GM19193 (cell line): Measurements from ENCODE around the gene BST1.

Experiments
- POLR2A ChIP-seq: IDR thresholded peaks from 4 replicates; pipeline ENCODE4 v1.6.1; 2011; ENCODE audit not compliant: insufficient read depth, insufficient read length; ENCODE audit errors: extremely low read depth

The BST1 gene

DNA sequence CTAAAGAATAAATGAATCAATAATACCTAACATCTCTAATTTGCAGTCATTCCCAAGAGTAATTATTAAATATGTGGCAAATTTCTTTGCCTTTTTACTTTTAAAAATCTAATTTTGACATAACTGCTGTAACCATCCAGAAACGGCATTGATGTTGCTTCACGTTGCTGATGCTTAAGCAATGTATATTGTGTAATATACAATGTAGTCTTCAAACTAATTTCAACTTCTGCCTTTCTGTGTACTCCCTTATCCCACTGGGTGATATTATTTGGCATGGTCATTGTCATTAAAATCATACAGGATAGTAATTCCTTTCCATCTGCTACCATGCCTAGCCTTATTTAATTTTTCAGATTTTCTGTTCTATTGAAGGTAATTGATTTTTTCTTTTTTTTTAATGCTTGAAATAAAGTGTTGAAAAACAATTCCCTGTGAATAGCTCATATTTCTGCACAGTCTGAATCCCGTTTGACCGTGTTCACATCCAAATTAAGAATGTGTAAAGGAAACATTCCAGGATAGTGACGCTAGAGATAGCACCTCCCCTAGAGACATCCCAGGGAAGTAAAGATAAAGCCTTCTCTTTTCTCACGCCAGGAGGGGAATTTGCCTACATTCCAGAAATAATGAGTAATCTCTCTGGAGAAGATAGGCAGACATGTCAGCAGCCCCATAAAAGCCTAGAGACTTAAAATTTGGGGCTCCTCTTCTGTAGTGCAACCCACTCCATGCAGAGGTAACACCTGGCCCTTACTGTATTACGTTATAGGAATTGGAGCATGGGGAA, 12.7 kb upstream of the BST1 start:
- no peak for TF ChIP-seq POLR2A

DNA sequence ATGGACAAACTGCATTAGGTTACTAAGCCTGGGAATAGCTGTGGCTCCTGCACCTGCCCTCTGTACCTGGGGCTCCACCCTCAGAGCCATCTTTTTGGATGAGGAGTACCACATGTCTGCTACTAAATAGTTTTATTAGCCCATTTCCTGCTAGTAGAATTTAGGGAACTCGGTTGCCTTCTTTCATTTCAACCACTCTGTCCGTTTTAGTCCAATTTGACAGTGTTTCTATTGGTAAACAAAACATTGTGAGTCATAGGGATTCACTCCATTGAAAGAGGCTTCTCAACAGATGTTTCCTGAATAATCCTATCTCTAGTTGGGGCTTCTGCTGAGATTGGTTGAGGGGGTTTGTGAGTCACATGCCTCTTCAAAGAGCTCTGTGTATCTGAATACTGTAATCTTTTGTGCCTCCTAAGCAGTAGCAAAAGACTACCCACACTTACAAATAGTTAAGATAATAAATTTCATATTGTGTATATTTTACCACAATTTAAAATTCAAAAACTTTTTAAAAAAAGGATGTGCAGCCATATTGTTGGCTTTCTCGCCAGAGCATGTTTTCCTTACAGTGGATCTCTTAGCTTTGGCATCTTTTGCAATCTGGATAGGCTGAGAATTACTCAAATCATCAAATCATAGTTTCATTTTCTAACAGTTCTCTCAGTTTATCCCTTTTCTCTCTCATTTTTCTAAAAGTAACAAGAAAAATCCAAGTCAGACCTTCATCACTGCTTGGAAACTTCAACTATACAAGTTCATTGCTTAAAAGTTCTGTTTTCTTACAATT, 11.3 kb upstream of the BST1 start:
- TF ChIP-seq POLR2A = no peak

GRCh38 chr4:15692602-15693001, 10.3 kb upstream of the BST1 start:
- no peak for TF ChIP-seq POLR2A

DNA sequence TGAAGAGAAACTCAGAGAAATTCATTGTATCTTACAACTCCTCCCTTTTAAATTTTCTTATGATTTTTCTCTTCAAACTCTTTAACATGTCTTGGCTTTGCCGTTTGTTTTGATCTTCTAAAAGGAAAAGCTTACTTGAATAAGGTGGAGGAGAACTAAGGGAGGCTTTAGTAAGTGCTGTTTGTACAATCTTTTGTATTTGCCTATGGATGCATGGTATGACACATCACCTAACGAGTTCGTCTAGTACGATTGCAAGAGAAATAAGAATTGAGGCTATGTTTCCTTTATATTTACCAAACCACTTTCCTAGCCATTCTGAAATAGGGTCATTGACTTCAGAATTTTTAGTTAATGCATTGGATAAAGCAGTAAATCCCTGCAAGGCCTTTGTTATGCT, 8.4 kb upstream of the BST1 start:
- TF ChIP-seq POLR2A = no peak

GRCh38 chr4:15695240-15695699, 7.6 kb upstream of the BST1 start:
- TF ChIP-seq POLR2A = no peak

GRCh38 chr4:15695729-15696128, 7.1 kb upstream of the BST1 start:
- TF ChIP-seq POLR2A = no peak

DNA sequence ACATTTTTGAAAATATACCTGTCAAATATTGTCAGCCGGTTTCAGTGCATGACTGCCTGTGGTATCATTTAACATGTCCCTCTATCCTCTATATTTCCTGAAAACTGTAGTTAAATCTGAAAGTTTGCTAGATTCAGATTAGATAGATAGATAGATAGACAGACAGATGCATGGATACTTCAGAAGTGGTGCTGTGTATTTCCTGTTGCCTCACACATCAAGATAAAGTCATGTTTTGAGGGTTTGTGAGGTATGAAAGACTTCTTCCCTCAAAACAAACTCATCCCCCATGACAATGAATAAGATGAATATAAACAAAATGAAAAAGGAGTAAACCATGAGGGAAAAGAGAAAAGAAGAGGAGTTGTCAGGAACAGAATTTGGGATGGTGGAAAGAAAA, 6.0 kb upstream of the BST1 start:
- TF ChIP-seq POLR2A = no peak

GRCh38 chr4:15703439-15703838, 574 bp downstream of the BST1 start:
- no peak for TF ChIP-seq POLR2A

DNA sequence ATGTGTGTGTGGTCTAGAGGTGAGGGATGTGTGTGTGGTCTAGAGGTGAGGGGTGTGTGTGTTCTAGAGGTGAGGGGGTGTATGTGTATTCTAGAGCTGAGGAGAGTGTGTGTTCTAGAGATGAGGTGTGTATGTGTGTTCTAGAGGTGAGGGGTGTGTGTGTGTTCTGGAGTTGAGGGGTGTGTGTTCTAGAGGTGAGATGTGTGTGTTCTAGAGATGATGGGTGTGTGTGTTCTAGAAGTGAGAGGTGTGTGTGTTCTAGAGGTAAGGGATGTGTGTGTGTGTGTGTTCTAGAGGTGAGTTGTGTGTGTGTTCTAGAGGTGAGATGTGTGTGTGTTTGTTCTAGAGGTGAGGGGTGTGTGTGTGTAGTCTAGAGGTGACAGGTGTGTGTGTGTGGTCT, 1.3 kb downstream of the BST1 start:
- TF ChIP-seq POLR2A = no peak

DNA sequence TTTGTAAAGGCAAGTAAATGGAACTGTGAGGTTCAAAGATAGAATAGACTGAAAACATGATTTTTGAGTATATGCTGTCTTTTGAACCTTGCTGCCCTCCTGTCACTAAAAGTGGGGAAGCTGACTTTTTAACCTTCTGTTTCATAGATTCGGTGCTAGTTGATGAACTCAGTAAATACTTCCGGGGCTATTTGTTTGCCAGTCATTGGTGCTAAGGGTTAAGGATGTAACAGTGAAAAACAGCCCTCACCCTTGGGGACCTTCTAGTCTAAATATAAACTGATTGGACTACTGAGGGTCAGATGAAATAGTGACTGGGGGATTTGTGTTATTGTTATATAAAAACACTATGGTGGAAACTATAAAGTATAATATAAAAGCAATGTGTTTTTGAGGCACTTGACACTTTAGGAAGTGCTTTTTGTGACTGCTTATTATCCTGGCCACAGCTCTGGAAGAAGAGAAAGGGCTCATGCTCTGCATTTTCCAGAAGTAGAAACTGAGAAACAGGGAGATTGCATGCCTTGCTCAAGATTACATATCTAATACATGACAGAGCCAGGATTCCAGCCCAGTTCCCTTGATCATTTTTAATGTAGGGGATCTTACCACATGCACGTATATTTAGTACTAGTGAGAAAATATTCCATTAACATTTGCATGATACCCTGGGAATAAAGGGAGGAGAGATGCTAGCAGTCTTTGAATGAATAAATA, 3.9 kb downstream of the BST1 start:
- TF ChIP-seq POLR2A = no peak

DNA sequence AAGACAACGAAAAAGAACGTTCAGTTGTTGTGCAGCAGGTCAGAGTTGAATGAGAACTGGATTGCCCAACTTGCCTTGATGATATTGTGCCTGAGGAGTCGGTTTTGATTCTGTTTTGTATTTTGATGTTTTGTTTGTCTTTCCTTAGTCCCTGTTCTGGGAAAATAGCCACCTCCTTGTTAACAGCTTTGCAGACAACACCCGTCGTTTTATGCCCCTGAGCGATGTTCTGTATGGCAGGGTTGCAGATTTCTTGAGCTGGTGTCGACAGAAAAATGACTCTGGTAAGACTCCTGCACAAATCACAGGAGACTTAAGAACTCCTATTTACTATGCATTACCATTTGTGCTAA, 4.5 kb downstream of the BST1 start:
- TF ChIP-seq POLR2A = no peak

- TF ChIP-seq POLR2A = no peak
Measured at GRCh38 chr4:15711762-15712161, 8.9 kb downstream of the BST1 start.

- TF ChIP-seq POLR2A = no peak
Measured at GRCh38 chr4:15712214-15712613, 9.3 kb downstream of the BST1 start.

DNA sequence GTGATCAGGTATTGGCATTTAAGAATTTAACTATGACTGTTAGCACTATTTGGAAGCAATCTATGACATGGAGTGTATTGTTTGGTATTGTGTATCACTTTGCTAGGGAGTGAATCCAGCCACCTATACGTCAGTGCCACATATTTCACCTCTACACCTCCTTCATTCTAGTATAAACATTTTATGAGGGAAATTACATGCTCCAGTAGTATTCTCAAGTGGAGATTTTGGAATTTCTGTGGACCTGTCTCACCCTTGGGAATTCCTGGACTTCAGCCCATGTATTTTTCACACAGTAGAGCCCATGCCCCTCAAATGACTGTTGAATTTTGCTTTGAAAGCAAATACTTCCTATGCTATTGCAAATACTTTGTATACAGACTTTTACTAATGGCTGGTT, 11.3 kb downstream of the BST1 start:
- TF ChIP-seq POLR2A = no peak

DNA sequence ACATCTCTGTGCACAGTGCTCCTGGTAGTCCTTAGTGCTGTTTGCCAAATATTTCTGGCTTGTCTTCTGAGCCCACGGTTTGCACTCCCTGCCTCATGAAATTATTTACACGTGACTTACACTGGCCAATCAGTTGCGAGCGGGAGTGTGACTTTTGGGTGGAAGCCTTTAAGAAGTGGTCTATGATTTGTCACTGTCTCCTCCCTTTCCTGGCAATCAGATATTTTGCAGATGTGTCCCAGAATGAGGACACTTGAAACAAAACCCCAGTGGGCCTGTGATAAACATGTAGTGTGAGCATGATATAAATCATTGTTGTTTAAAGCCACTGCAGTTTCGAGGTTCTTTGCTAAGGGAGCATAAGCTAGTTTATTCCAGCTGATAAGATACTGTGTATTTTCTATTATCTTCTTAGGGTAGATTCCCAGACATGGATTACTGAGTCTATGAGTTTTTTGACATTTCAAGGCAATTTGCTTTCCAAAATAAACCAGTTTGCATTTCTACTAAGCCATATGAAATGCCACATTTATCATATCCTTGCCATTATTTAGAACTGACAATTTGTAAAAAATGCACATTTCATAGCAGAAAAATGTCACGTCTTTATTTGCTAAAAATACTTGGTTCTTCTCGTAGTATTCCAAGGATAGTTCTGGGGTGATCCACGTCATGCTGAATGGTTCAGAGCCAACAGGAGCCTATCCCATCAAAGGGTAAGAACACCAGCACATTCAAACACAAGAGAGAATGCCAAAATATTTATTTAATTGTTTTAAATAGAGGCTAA, 12.0 kb downstream of the BST1 start:
- no peak for TF ChIP-seq POLR2A
